GM21447 (cell line): ENCODE data around the gene PLD3.
"Not testable (repeated sequence)": the region's sequence is repeated elsewhere in the genome, so short reads cannot be mapped to it uniquely, and the experiment has no call there.

Experiments used
- ATAC-seq: cut with Tn5 transposase; IDR thresholded peaks from one replicate; pipeline ENCODE4 v1.9.1; 2021; ENCODE audit not compliant: unreplicated experiment

The PLD3 gene

GRCh38 chr19:40363069-40363468 lies 14.6 kb downstream of the PLD3 start:
- no peak for ATAC-seq

DNA sequence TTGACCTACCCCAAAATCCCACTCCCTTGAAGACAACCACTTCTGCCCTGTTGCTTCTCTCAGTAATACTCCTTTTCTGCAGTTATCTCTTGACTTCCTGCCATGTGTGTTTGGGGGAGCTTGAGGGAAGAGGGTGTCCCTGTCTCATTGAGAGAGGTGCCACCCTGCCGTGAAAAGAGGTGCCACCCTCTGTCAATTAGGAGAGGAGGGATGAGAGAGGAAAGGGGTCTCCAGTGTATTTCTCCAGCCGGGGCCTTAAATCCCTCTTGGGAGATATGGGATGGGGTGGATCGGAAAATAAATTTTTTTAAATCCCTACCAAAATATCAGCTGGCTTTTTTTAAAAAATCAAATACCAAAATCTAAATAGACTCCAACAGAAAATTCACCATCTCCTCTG lies 16.5 kb downstream of the PLD3 start:
- no peak for ATAC-seq

DNA sequence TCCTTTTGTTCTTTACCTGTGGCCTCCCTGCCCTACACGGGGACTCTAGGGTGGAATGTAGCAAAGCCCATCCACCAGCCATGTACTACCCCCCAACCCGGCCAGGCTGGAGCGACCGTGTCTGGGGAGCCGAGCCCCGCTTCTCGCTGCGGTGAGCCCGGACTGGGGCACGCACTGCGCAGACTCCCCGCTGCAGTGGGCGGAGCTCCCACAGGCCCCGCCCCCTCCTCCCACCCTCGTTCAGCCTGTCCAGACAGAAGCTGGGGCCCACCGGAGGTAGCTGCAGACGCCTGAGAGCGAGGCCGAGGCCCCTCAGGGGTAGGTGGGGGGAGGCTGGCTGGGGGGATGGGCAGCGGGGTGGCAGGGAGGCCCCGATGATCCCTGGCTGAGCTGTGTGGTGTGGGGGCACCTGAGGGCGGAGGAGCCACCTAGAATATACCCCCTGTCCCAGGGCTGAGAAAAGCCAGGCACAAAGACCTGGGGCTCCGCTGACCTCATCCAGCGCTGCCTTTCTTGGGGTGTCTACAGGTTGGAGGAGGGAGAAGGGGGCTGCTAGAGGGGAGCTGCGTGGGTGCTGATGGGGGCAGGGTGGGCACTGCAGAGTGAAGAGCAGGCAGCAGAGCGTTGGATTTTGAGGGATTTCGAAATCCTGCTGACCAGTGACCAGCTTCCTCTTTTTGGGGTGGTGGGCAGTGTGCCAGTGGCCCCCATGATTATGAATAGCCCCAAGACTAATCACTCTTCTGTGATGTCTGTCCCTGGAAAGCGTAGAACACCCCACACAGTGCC lies 17.3 kb downstream of the PLD3 start:
- no peak for ATAC-seq

- no peak for ATAC-seq
Measured at GRCh38 chr19:40366697-40367561, 18.4 kb downstream of the PLD3 start.

- no peak for ATAC-seq
Measured at GRCh38 chr19:40367577-40368434, 19.3 kb downstream of the PLD3 start.

DNA sequence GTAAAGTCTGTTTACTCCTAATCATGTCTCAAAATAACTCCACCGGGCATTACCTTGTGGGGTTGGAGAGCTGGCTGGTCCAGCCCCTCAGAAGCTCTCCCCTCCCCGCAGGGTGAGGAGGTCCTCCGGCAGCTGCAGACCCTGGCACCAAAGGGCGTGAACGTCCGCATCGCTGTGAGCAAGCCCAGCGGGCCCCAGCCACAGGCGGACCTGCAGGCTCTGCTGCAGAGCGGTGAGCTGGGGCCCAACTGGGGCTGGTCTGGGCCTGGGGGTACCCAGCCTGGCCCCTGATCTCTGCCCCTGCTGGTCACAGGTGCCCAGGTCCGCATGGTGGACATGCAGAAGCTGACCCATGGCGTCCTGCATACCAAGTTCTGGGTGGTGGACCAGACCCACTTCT lies 21.3 kb downstream of the PLD3 start:
- no peak for ATAC-seq

DNA sequence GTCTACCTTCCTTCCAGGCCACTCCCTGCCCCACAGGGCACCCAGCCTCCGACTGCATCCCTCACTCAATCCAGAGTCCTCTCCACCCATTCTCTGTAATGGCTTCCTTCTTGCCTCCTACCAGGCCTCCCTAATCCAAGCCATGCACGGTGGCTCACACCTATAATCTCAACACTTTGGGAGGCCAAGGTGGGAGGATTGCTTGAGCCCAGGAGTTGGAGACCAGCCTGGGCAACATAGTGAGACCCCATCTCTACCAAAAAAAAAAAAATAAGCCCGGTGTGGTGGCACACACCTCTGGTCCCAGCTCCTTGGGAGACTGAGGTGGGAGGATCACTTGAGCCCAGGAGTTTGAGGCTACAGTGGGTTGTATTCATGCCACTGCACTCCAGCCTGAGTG lies 21.8 kb downstream of the PLD3 start:
- not testable (repeated sequence) for ATAC-seq

GRCh38 chr19:40370997-40371801 lies 22.7 kb downstream of the PLD3 start:
- ATAC-seq, result no peak

DNA sequence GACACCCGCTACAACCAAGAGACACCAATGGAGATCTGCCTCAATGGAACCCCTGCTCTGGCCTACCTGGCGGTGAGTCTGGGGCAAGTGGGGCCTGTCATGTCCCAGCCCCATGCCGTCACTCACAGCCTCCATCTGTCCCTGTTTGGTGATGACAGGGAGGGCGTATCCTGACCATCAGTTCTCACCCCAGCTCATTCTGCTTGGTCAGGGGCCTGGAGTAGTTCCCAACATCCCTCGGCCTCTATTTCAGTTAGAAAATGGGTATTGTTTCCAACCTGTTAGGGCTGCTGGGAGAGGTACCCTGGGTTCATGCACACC lies 23.3 kb downstream of the PLD3 start:
- ATAC-seq, result no peak

- ATAC-seq, result no peak
Measured at GRCh38 chr19:40374084-40374483, 25.6 kb downstream of the PLD3 start.

GRCh38 chr19:40376286-40376862 lies 27.9 kb downstream of the PLD3 start:
- no peak for ATAC-seq

DNA sequence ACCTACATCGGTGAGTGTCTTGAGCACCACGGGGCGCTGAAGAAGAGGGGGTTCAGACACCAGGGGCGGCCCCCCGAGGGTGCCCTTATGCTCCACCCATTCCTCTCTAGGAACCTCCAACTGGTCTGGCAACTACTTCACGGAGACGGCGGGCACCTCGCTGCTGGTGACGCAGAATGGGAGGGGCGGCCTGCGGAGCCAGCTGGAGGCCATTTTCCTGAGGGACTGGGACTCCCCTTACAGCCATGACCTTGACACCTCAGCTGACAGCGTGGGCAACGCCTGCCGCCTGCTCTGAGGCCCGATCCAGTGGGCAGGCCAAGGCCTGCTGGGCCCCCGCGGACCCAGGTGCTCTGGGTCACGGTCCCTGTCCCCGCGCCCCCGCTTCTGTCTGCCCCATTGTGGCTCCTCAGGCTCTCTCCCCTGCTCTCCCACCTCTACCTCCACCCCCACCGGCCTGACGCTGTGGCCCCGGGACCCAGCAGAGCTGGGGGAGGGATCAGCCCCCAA lies 29.4 kb downstream of the PLD3 start:
- no peak for ATAC-seq

DNA sequence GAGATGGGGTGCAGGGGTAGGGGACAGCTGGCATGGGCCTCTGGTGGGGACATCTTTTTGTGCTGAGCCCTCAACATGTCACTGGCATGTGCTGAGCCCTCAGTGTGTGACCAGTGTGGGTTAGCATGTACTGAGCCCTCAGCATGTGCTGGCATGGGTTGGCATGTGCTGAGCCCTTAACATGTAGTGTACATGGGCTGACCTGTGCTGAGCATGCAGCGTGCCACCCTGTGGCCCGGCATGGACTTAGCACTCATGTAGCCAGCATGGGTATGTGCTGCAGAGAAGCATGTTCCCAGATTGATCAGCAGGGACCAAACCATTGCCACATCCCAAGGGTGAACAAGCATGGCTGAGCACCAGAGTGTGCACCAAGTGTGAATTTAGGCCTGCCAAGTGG lies 30.0 kb downstream of the PLD3 start:
- no peak for ATAC-seq

GRCh38 chr19:40379446-40380198 lies 31.1 kb downstream of the PLD3 start:
- no peak for ATAC-seq

DNA sequence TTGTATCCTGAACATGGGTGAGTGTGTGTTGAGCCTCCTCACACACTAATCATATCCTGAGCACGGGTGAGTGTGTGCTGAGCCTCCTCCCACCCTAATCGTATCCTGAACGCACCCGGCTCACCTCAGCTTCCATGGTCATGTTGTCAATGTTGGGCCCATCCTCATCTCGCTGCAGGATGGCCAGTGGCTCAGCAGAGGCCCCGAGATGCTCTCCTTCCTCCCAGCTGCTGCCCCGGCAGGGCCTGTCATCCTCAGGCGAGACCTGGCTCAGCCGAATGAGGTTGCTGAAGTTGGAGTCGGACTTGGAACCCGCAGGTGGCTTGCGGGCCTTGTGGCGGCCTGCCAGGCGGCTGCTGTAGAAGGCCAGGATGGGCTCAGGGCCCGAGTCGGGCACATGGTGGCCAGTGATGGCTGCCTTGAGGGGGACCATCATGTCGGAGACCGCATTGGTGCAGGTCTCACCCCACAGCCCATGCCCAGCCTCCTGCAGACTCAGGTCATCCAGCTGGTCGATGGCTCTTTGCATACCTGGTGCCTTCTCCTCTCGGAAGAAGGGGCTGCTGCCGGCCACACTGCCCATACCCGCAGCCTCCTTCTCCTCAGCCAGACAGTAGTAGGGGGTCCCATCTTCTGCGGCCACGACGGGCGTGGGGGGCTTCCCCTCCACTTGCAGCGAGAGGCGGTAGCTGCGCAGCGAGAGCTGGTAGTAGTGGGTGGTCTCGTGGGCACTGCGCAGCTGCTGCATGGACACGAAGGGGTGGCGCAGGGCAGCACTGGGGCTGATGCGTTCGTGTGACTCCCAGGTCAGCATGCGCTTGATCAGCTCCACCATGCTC lies 31.9 kb downstream of the PLD3 start:
- no peak for ATAC-seq

DNA sequence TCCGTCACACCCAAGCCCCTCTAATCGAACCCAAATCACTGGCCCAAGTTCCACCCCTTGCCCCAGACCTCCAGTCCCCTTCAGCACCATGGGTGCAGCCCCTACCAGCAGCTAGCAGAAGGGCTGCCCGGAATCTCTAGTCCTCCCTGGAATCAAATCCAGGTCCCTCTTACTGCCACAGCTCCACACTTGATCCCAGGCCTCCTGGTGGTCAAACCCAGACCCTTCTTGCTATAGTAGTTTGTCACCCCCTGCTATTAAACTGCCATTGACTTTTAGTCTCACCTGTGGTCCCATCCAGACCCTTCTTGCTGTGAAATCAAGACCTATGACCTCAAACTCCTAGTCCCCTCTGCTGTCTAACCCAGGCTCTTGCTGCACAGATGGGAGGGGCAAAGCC lies 32.8 kb downstream of the PLD3 start:
- ATAC-seq, result no peak

- no peak for ATAC-seq
Measured at GRCh38 chr19:40383668-40384248, 35.3 kb downstream of the PLD3 start.

DNA sequence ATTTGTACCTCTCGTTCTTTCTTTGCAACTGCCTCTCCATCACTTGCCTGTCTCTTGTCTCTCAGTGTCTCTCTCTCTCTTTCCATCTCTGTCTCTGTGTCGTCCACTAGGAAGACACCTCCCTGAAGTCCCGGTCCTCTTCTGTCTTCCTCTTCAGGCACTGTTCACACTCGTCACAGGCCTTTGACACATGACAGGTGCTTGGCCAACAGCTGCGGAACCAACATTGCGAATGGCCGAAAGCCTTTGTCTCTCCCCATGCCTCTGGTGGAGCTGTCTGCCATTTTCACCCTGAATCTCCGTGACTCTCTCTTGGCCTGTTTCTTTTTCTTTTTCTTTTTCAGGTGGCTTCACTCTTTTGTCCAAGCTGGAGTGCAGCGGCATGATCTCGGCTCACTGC lies 38.7 kb downstream of the PLD3 start:
- ATAC-seq, result no peak
